HCT116 (cell line): ENCODE data around the gene MFRP. TPM values are rescaled to one million over a fixed set of nuclear protein-coding genes. Genes with fewer than 3 reads are reported as not detected.

Source experiments
- ATAC-seq: fragments of 200-7000 bp; cut with Tn5 transposase; 2 replicates; pipeline ENCODE4 v1.9.1; 2020; ENCODE audit warnings: mild to moderate bottlenecking, moderate library complexity
- BruUV-seq: library from RNA; stranded (reverse); fragments of 400-500 nt; replicated peaks from 2 replicates; lab custom pipeline; 2021; lab: Mats Ljungman, UMichigan
- CTCF ChIA-PET: fragments of 300-600 bp; sonication (Branson Sonifier 250); formaldehyde crosslinking; loops from one replicate; lab custom pipeline; 2021; ENCODE audit warnings: antibody characterized with exemption; lab: Charles Lee
- POLR2A ChIA-PET: fragments of 300-600, 350-600 bp; sonication (Branson Sonifier 250); formaldehyde crosslinking; loops from one replicate; lab custom pipeline; 2021; ENCODE audit warnings: antibody characterized with exemption; lab: Charles Lee
- RAD21 ChIA-PET, 2 experiments: fragments of 300-600 bp; sonication (Branson Sonifier 250); formaldehyde crosslinking; loops; one replicate each; lab custom pipeline; 2023; ENCODE audit warnings: low total read pairs in 2 of 2; ENCODE audit not compliant: uncharacterized antibody in 2 of 2, unreplicated experiment in 2 of 2, low non-redundant PET in 1 of 2; lab: Charles Lee
- DNase-seq: peaks from one replicate; pipeline ENCODE4 v3.0.0-alpha.2; 2010; ENCODE audit warnings: low read depth, low spot score
- H2AFZ ChIP-seq: fragments of 200-600 bp; shearing (Covaris generic), sonication (generic); 2 replicates; pipeline ENCODE4 v1.6.1; 2017; ENCODE audit warnings: low read depth, mixed run types, mixed read lengths, antibody characterized with exemption, low read length; ENCODE audit not compliant: poor library complexity, severe bottlenecking
- H3K27ac ChIP-seq: 2 replicates; pipeline ENCODE4 v1.5.1; 2012; ENCODE audit warnings: low read depth, low read length
- H3K27me3 ChIP-seq: fragments of 200-600 bp; sonication (generic); 2 replicates; pipeline ENCODE4 v1.6.1; 2016; ENCODE audit warnings: mixed run types, low read length, mixed read lengths; ENCODE audit not compliant: insufficient read depth
- H3K36me3 ChIP-seq, 2 experiments: fragments of 200-500 bp in 1 of 2; fragments of 200-600 bp in 1 of 2; sonication (Bioruptor generic) in 1 of 2; sonication (generic) in 1 of 2; 2 replicates each; pipeline versions ENCODE4 v1.5.1 to v1.6.1; 2014 to 2016; ENCODE audit warnings: low read length in 2 of 2, inconsistent platforms in 1 of 2, mixed read lengths in 1 of 2, mixed run types in 1 of 2; ENCODE audit not compliant: insufficient read depth in 2 of 2, control insufficient read depth in 1 of 2
- H3K4me1 ChIP-seq, 2 experiments: fragments of 200-600 bp in 1 of 2; sonication (generic) in 1 of 2; 2 replicates each; pipeline versions ENCODE4 v1.5.1 to v1.6.1; 2012 to 2017; ENCODE audit warnings: low read length in 2 of 2, inconsistent platforms in 1 of 2, mild to moderate bottlenecking in 1 of 2, mixed read lengths in 1 of 2, mixed run types in 1 of 2, moderate library complexity in 1 of 2; ENCODE audit not compliant: insufficient read depth in 2 of 2, control insufficient read depth in 1 of 2
- H3K4me2 ChIP-seq: fragments of 200-600 bp; sonication (generic); 2 replicates; pipeline ENCODE4 v1.6.1; 2017; ENCODE audit warnings: mixed run types, low read length, mixed read lengths
- H3K4me3 ChIP-seq, 2 experiments: fragments of 200-600 bp in 1 of 2; sonication (generic) in 1 of 2; replicated peaks in 1 of 2; 2 replicates each; pipeline ENCODE4 v1.5.1; 2011 to 2016; ENCODE audit warnings: low read length in 2 of 2, control low read depth in 1 of 2, low read depth in 1 of 2, mild to moderate bottlenecking in 1 of 2, mixed read lengths in 1 of 2, mixed run types in 1 of 2
- H3K79me2 ChIP-seq: fragments of 200-600 bp; sonication (generic); 2 replicates; pipeline ENCODE4 v1.6.1; 2017; ENCODE audit warnings: mild to moderate bottlenecking, mixed run types, low read length, moderate library complexity, mixed read lengths; ENCODE audit not compliant: insufficient read depth
- H3K9ac ChIP-seq: fragments of 200-600 bp; sonication (generic); 2 replicates; pipeline ENCODE4 v1.6.1; 2016; ENCODE audit warnings: low read length, mixed read lengths
- H3K9me2 ChIP-seq: fragments of 200-600 bp; sonication (generic), shearing (Covaris generic); 2 replicates; pipeline ENCODE4 v1.6.1; 2017; ENCODE audit warnings: mixed run types, mild to moderate bottlenecking, moderate library complexity; ENCODE audit not compliant: insufficient read depth
- H3K9me3 ChIP-seq, 2 experiments: fragments of 200-500 bp in 1 of 2; fragments of 200-600 bp in 1 of 2; sonication (Bioruptor generic) in 1 of 2; sonication (generic) in 1 of 2; 2 replicates each; pipeline ENCODE4 v1.6.1; 2014 to 2017; ENCODE audit warnings: low read length in 2 of 2, mixed read lengths in 2 of 2, inconsistent platforms in 1 of 2, low read depth in 1 of 2, mild to moderate bottlenecking in 1 of 2, mixed run types in 1 of 2, moderate library complexity in 1 of 2; ENCODE audit not compliant: control insufficient read depth in 1 of 2, insufficient read depth in 1 of 2
- H4K20me1 ChIP-seq: fragments of 200-600 bp; sonication (generic), shearing (Covaris generic); 2 replicates; pipeline ENCODE4 v1.6.1; 2017; ENCODE audit warnings: mixed run types, mild to moderate bottlenecking, moderate library complexity; ENCODE audit not compliant: insufficient read depth
- CBX3 ChIP-seq: IDR thresholded peaks from 2 replicates; pipeline ENCODE4 v1.6.1; 2012; ENCODE audit warnings: low read depth
- CEBPB ChIP-seq: IDR thresholded peaks from 2 replicates; pipeline ENCODE4 v1.6.1; 2012; ENCODE audit warnings: low read depth
- CTCF ChIP-seq, 3 experiments: fragments of 200-600 bp in 1 of 3; sonication (generic) in 1 of 3; IDR thresholded peaks in 2 of 3; conservative IDR thresholded peaks in 1 of 3; 2 replicates each; pipeline ENCODE4 v1.5.1; 2012 to 2017; ENCODE audit warnings: low read depth in 2 of 3, low read length in 2 of 3, antibody characterized with exemption in 1 of 3, borderline replicate concordance in 1 of 3, control low read depth in 1 of 3, mild to moderate bottlenecking in 1 of 3, mixed read lengths in 1 of 3, mixed run types in 1 of 3, moderate library complexity in 1 of 3; ENCODE audit not compliant: insufficient read depth in 1 of 3
- EZH2 ChIP-seq: fragments of 200-600 bp; sonication (generic); IDR thresholded peaks from 2 replicates; pipeline ENCODE4 v1.6.1; 2017; ENCODE audit warnings: antibody characterized with exemption, mixed run types
- JUND ChIP-seq: IDR thresholded peaks from 2 replicates; pipeline ENCODE4 v1.6.1; 2012
- MAX ChIP-seq: IDR thresholded peaks from 2 replicates; pipeline ENCODE4 v1.6.1; 2012
- POLR2A ChIP-seq: IDR thresholded peaks from 2 replicates; pipeline ENCODE4 v1.7.0; 2011; ENCODE audit warnings: borderline replicate concordance; ENCODE audit not compliant: insufficient read depth, insufficient read length; ENCODE audit errors: extremely low read depth
- RAD21 ChIP-seq: IDR thresholded peaks from 2 replicates; pipeline ENCODE4 v1.6.1; 2012; ENCODE audit warnings: low read depth, mild to moderate bottlenecking
- REST ChIP-seq: IDR thresholded peaks from 2 replicates; pipeline ENCODE4 v1.6.1; 2012; ENCODE audit warnings: low read depth
- YY1 ChIP-seq: IDR thresholded peaks from 2 replicates; pipeline ENCODE4 v1.6.1; 2011; ENCODE audit warnings: low read length, low read depth, moderate library complexity, mild to moderate bottlenecking; ENCODE audit not compliant: insufficient replicate concordance; ENCODE audit errors: extremely low read depth
- ZNF274 ChIP-seq: fragments of 200-500 bp; sonication (Bioruptor generic); IDR thresholded peaks from 2 replicates; pipeline ENCODE4 v1.6.1; 2014; ENCODE audit warnings: mild to moderate bottlenecking, low read depth, low read length, inconsistent platforms
- intact Hi-C: fragments of 100-400 bp; cut with micrococcal nuclease; formaldehyde crosslinking; loops from 2 replicates; pipeline ENCODE4 v1.10.0; 2022
- total RNA-seq: library from RNA; stranded (reverse); gene quantifications from one replicate; pipeline ENCODE4 v1.2.1, GENCODE V29; 2021; ENCODE audit not compliant: unreplicated experiment
- TF ChIP-seq, protein P1 (sequence below): IDR thresholded peaks from 2 replicates; pipeline ENCODE4 v1.6.1; 2011; ENCODE audit warnings: mild to moderate bottlenecking, low read length, moderate library complexity; ENCODE audit not compliant: insufficient replicate concordance; ENCODE audit errors: extremely low read depth
- TF ChIP-seq, protein P2 (sequence below): IDR thresholded peaks from 2 replicates; pipeline ENCODE4 v1.6.1; 2012

MFRP gene
- total RNA-seq, 1 experiment from 2014 or later = not detected

DNA sequence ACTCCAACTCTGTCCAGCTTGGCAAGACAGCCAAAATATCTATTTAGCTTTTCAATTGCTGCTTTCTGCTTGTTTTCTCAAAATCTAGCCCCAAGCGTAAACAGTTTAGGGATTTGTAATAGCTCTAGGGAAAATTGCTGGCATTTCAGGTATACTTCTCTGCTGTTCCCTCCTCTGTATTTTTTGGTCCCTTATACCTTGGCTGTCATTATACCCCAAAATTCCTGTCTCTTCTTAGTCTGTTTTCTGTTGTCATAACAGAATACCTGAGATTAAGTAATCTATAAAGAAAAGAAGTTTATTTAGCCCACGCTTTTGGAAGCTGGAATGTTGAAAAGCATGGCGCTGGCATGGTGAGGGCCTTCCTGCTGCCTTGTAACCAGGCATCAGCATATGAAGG lies 53.0 kb downstream of the MFRP start:
- ATAC-seq = no peak
- RAD21 ChIA-PET = no interaction called here
- H3K79me2 ChIP-seq = no peaks in the 10 kb centered on the region
- CTCF ChIA-PET = no interaction called here
- no peak overlapping the region for H3K4me2 ChIP-seq
- H3K4me3 ChIP-seq = no peak overlapping the region
- H3K27me3 ChIP-seq = no peaks in the 10 kb centered on the region
- no TSS peak for BruUV-seq
- no peak overlapping the region for H3K9ac ChIP-seq
- no peak for DNase-seq
- H3K9me2 ChIP-seq = no peaks in the 10 kb centered on the region
- POLR2A ChIA-PET = no interaction called here
- TF ChIP-seq EZH2 (no peak), YY1 (no peak), CBX3 (no peak), REST (no peak), ZNF274 (no peak), RAD21 (no peak), POLR2A (no peak), CEBPB (no peak), MAX (no peak), CTCF (IDR thresholded peaks at IDR 0.05 in 2 of 3, conservative IDR thresholded peaks at IDR 0.05 in 1 of 3; ENCODE audit: borderline replicate concordance in 1 of 3, insufficient read depth in 1 of 3, low read depth in 2 of 3, low read length in 2 of 3) (no peak), JUND (no peak)
- TF ChIP-seq, protein P1, sequence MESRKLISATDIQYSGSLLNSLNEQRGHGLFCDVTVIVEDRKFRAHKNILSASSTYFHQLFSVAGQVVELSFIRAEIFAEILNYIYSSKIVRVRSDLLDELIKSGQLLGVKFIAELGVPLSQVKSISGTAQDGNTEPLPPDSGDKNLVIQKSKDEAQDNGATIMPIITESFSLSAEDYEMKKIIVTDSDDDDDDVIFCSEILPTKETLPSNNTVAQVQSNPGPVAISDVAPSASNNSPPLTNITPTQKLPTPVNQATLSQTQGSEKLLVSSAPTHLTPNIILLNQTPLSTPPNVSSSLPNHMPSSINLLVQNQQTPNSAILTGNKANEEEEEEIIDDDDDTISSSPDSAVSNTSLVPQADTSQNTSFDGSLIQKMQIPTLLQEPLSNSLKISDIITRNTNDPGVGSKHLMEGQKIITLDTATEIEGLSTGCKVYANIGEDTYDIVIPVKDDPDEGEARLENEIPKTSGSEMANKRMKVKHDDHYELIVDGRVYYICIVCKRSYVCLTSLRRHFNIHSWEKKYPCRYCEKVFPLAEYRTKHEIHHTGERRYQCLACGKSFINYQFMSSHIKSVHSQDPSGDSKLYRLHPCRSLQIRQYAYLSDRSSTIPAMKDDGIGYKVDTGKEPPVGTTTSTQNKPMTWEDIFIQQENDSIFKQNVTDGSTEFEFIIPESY = no peak
- TF ChIP-seq, protein P2, sequence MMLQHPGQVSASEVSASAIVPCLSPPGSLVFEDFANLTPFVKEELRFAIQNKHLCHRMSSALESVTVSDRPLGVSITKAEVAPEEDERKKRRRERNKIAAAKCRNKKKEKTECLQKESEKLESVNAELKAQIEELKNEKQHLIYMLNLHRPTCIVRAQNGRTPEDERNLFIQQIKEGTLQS = no peak
- H2AFZ ChIP-seq = no peak overlapping the region
- H3K27ac ChIP-seq = no peak overlapping the region
- H3K36me3 ChIP-seq = peaks cover 9 to 20% of the 10 kb centered on the region in 2 experiments; a peak in 3 of 4 replicates
- no peaks in the 10 kb centered on the region for H4K20me1 ChIP-seq
- peaks cover 0 to 4% of the 10 kb centered on the region in 2 experiments; a peak in 2 of 4 replicates for H3K4me1 ChIP-seq
- peaks cover 3 to 7% of the 10 kb centered on the region in 2 experiments; a peak in 2 of 4 replicates for H3K9me3 ChIP-seq
- intact Hi-C loops = loop anchor here (10.0 kb wide), 1 partner anchor 189 kb away; the partner anchor contains the start of genes C2CD2L and DPAGT1
